Measurements from ENCODE around the gene PCDHGA1. TPM values are rescaled to one million over a fixed set of nuclear protein-coding genes. Genes with fewer than 3 reads are reported as not detected.
"Not testable (repeated sequence)": the region's sequence is repeated elsewhere in the genome, so short reads cannot be mapped to it uniquely, and the experiment has no call there.

Gene PCDHGA1
- total and polyA plus RNA-seq, 2 of the 4 experiments (the other 2 are of a cell fraction), result 0.90 to 0.92 TPM

- H2BK20ac ChIP-seq (ENCODE audit: low read depth, low read length); H3K4me3 ChIP-seq (ENCODE audit: insufficient read depth, low read depth, low read length); H3K4me1 ChIP-seq (ENCODE audit: control insufficient read depth, insufficient read depth, low read length); H3K18ac ChIP-seq (ENCODE audit: low read depth, low read length); dilution Hi-C loops (cut with HindIII; ENCODE audit: low sequenced_read_pairs, unreplicated experiment); H3K14ac ChIP-seq (replicated peaks; ENCODE audit: low read depth, low read length); H2AK5ac ChIP-seq (ENCODE audit: low read depth, low read length); H4K91ac ChIP-seq (ENCODE audit: insufficient read depth, low read depth, low read length); H2BK15ac ChIP-seq (ENCODE audit: low read depth, low read length); H3K23ac ChIP-seq (ENCODE audit: low read depth, low read length); intact Hi-C loops (cut with micrococcal nuclease); CTCF ChIA-PET; DNase-seq; H3K56ac ChIP-seq (ENCODE audit: extremely low read depth, insufficient read depth, low read length); H3K4me2 ChIP-seq (ENCODE audit: low read depth, low read length); BruUV-seq (replicated peaks); H4K20me1 ChIP-seq (ENCODE audit: insufficient read depth, low read length); H3K4ac ChIP-seq (ENCODE audit: low read depth, low read length); H2AK9ac ChIP-seq (replicated peaks; ENCODE audit: low read depth, low read length, poor library complexity); H3K27ac ChIP-seq (ENCODE audit: insufficient read depth, low read length); H3K9me1 ChIP-seq (ENCODE audit: insufficient read depth, low read length); H2AFZ ChIP-seq (replicated peaks; ENCODE audit: low read length, poor library complexity); H3K79me1 ChIP-seq (ENCODE audit: low read depth in 1 of 2, low read length in 2 of 2); ATAC-seq (ENCODE audit: low read depth); H3K9ac ChIP-seq (ENCODE audit: low read depth, low read length); H4K8ac ChIP-seq (ENCODE audit: low read depth in 2 of 2, low read length in 2 of 2); H3K27me3 ChIP-seq (ENCODE audit: control insufficient read depth, insufficient read depth, low read length); POLR2A ChIA-PET (ENCODE audit: unreplicated experiment); H2BK5ac ChIP-seq (ENCODE audit: low read depth, low read length, poor library complexity, severe bottlenecking); H2BK120ac ChIP-seq (ENCODE audit: low read depth, low read length); H4K5ac ChIP-seq (ENCODE audit: low read depth, low read length); in situ Hi-C loops (cut with MboI; ENCODE audit: low sequenced_read_pairs): not testable (repeated sequence)
- Histone ChIP-seq H3K9me3 (ENCODE audit: control insufficient read depth, insufficient read depth, low read length) (peaks cover 54% of the 10 kb centered on the region), H3K36me3 (ENCODE audit: control insufficient read depth, insufficient read depth, low read length) (peaks cover 20% of the 10 kb centered on the region)
- 40% methylated on average over 9 of the region's 48 CpGs; no CpG with 5 or more reads in 1 of the 2 experiments for WGBS, 2 experiments (ENCODE audit: extremely low coverage in 2 of 2, insufficient read length in 1 of 2)
Measured at GRCh38 chr5:141375444-141376155, 45.3 kb downstream of the PCDHGA1 start.
